PC-3 (cell line): ENCODE measurements around the gene FSTL5. TPM values are rescaled to one million over a fixed set of nuclear protein-coding genes. Genes with fewer than 3 reads are reported as not detected.

ENCODE experiments used
- ATAC-seq: fragments of 200-7000 bp; cut with Tn5 transposase; 2 replicates; pipeline ENCODE4 v1.9.1; 2020; ENCODE audit warnings: mild to moderate bottlenecking, moderate library complexity
- BruUV-seq: library from RNA; stranded (reverse); fragments of 400-500 nt; replicated peaks from 2 replicates; lab custom pipeline; 2021; lab: Mats Ljungman, UMichigan
- CTCF ChIA-PET: fragments of 300-600 bp; sonication (Branson Sonifier 250); formaldehyde crosslinking; loops from one replicate; lab custom pipeline; 2022; ENCODE audit warnings: antibody characterized with exemption; lab: Charles Lee
- POLR2A ChIA-PET: fragments of 300-600 bp; sonication (Branson Sonifier 250); formaldehyde crosslinking; loops from one replicate; lab custom pipeline; 2022; ENCODE audit warnings: antibody characterized with exemption; ENCODE audit not compliant: unreplicated experiment; lab: Charles Lee
- DNase-seq: peaks from one replicate; pipeline ENCODE4 v3.0.0-alpha.2; 2015
- H2AFZ ChIP-seq: fragments of 300-600 bp; sonication (generic); 2 replicates; pipeline ENCODE4 v1.6.0; 2016; ENCODE audit warnings: antibody characterized with exemption, low read length
- H3F3A ChIP-seq: fragments of 300-600 bp; sonication (generic); one replicate; pipeline ENCODE4 v1.6.0; 2017; ENCODE audit warnings: antibody characterized with exemption, low read length, control low read depth, mild to moderate bottlenecking; ENCODE audit not compliant: unreplicated experiment
- H3K27ac ChIP-seq: fragments of 300-600 bp; sonication (generic); 2 replicates; pipeline ENCODE4 v1.5.1; 2016; ENCODE audit warnings: mild to moderate bottlenecking, low read length
- H3K27me3 ChIP-seq: fragments of 300-600 bp; sonication (generic); 2 replicates; pipeline ENCODE4 v1.6.1; 2016; ENCODE audit warnings: low read length, mixed read lengths
- H3K36me3 ChIP-seq: fragments of 300-600 bp; sonication (generic); 2 replicates; pipeline ENCODE4 v1.6.1; 2016; ENCODE audit warnings: low read depth, mixed run types, low read length, mixed read lengths
- H3K4me1 ChIP-seq: fragments of 300-600 bp; sonication (generic); 2 replicates; pipeline ENCODE4 v1.5.1; 2016; ENCODE audit warnings: low read length; ENCODE audit not compliant: insufficient read depth
- H3K4me2 ChIP-seq: fragments of 300-600 bp; sonication (generic); 2 replicates; pipeline ENCODE4 v1.6.0; 2016; ENCODE audit warnings: low read length
- H3K4me3 ChIP-seq: fragments of 300-600 bp; sonication (generic); 2 replicates; pipeline ENCODE4 v1.5.1; 2016; ENCODE audit warnings: mild to moderate bottlenecking, low read length, mixed read lengths
- H3K79me2 ChIP-seq: fragments of 300-600 bp; sonication (generic); 2 replicates; pipeline ENCODE4 v1.6.1; 2017; ENCODE audit warnings: low read length, mixed read lengths
- H3K9ac ChIP-seq: fragments of 300-600 bp; sonication (generic); 2 replicates; pipeline ENCODE4 v1.6.0; 2016; ENCODE audit warnings: mild to moderate bottlenecking, low read length
- H3K9me2 ChIP-seq: fragments of 300-600 bp; sonication (generic); replicated peaks from 2 replicates; pipeline ENCODE4 v1.6.1; 2016; ENCODE audit warnings: mixed run types, low read length, mixed read lengths
- H3K9me3 ChIP-seq: fragments of 300-600 bp; sonication (generic); 2 replicates; pipeline ENCODE4 v1.6.1; 2016; ENCODE audit warnings: low read length, mixed read lengths
- H4K20me1 ChIP-seq: fragments of 300-600 bp; sonication (generic); 2 replicates; pipeline ENCODE4 v1.6.1; 2016; ENCODE audit warnings: low read length, mixed read lengths
- CTCF ChIP-seq: fragments of 300-600 bp; sonication (generic); conservative IDR thresholded peaks from 2 replicates; pipeline ENCODE4 v1.5.1; 2017; ENCODE audit warnings: antibody characterized with exemption, low read depth, mild to moderate bottlenecking, low read length
- EZH2 ChIP-seq: fragments of 300-600 bp; sonication (generic); IDR thresholded peaks from one replicate; pipeline ENCODE4 v1.6.1; 2017; ENCODE audit warnings: antibody characterized with exemption, mild to moderate bottlenecking, low read length; ENCODE audit not compliant: unreplicated experiment
- EZH2phosphoT487 ChIP-seq: fragments of 300-600 bp; sonication (generic); IDR thresholded peaks from 2 replicates; pipeline ENCODE4 v1.6.1; 2018; ENCODE audit warnings: mild to moderate bottlenecking, antibody characterized with exemption, low read length, borderline replicate concordance
- intact Hi-C: fragments of 100-400 bp; cut with micrococcal nuclease; formaldehyde crosslinking; loops from 2 replicates; pipeline ENCODE4 v1.9.0; 2023
- total RNA-seq: library from RNA; depleted of rRNA; stranded (reverse); fragments of >200 nt; gene quantifications from 2 replicates; pipeline ENCODE4 v1.2.3, GENCODE V29; 2014

FSTL5 gene
- total RNA-seq, 1 experiment from 2014 or later, result not detected

- ChIA-PET CTCF (no interaction called here), POLR2A (no interaction called here)
- no peaks in the 10 kb centered on the region for H3K4me1 ChIP-seq
- no peak overlapping the region for H2AFZ ChIP-seq
- no peaks in the 10 kb centered on the region for H3K79me2 ChIP-seq
- H3K27me3 ChIP-seq, result no peaks in the 10 kb centered on the region
- H3K36me3 ChIP-seq, result no peaks in the 10 kb centered on the region
- no peak overlapping the region for H3K4me2 ChIP-seq
- no peaks in the 10 kb centered on the region for H3K9me3 ChIP-seq
- no peak for TF ChIP-seq EZH2
- no peak for TF ChIP-seq CTCF
- no peak for TF ChIP-seq EZH2phosphoT487
- intact Hi-C loops, result loop anchor here (10.0 kb wide), 1 partner anchor 55 kb away; no protein-coding TSS in a partner anchor
- H3K9ac ChIP-seq, result no peak overlapping the region
- H4K20me1 ChIP-seq, result no peaks in the 10 kb centered on the region
- H3K9me2 ChIP-seq, result no peaks in the 10 kb centered on the region
- no TSS peak for BruUV-seq
- no peak overlapping the region for H3K4me3 ChIP-seq
- H3F3A ChIP-seq, result no peaks in the 10 kb centered on the region
- DNase-seq (peak; percentile 6), ATAC-seq (peak; percentile 31; the same call in 1 of the 2 replicates)
- no peak overlapping the region for H3K27ac ChIP-seq
These were observed 233.8 kb downstream of the FSTL5 start for GRCh38 chr4:161929956-161930355.

- Histone ChIP-seq H3K4me2 (no peak overlapping the region), H3K36me3 (no peaks in the 10 kb centered on the region), H3K9me3 (no peaks in the 10 kb centered on the region), H3K9ac (no peak overlapping the region), H4K20me1 (no peaks in the 10 kb centered on the region), H3K27ac (no peak overlapping the region), H3K4me3 (no peak overlapping the region), H2AFZ (no peak overlapping the region), H3K9me2 (no peaks in the 10 kb centered on the region), H3F3A (no peaks in the 10 kb centered on the region), H3K27me3 (no peaks in the 10 kb centered on the region), H3K79me2 (no peaks in the 10 kb centered on the region), H3K4me1 (peaks cover 1% of the 10 kb centered on the region; the same call in 1 of the 2 replicates)
- POLR2A ChIA-PET, result no interaction called here
- intact Hi-C loops, result no loop called here
- ATAC-seq (no peak), DNase-seq (no peak)
- CTCF ChIA-PET, result no interaction called here
- no TSS peak for BruUV-seq
- TF ChIP-seq EZH2phosphoT487, result no peak
- TF ChIP-seq CTCF, result no peak
- no peak for TF ChIP-seq EZH2
These were observed 237.6 kb downstream of the FSTL5 start for GRCh38 chr4:161926033-161926828.
